GM19239 (cell line): ENCODE data around the gene RXRA.
A peak's percentile ranks its signal among the peaks of the same experiment; 100 is the strongest.

Source experiments
- DNase-seq: peaks from one replicate; pipeline ENCODE4 v3.0.0; 2011; ENCODE audit warnings: low spot score; ENCODE audit not compliant: insufficient read length
- FAIRE-seq: peaks from 2 replicates; lab custom pipeline; 2011; peaks lifted over from hg19 to GRCh38; lab: Jason Lieb, UNC

RXRA gene

DNA sequence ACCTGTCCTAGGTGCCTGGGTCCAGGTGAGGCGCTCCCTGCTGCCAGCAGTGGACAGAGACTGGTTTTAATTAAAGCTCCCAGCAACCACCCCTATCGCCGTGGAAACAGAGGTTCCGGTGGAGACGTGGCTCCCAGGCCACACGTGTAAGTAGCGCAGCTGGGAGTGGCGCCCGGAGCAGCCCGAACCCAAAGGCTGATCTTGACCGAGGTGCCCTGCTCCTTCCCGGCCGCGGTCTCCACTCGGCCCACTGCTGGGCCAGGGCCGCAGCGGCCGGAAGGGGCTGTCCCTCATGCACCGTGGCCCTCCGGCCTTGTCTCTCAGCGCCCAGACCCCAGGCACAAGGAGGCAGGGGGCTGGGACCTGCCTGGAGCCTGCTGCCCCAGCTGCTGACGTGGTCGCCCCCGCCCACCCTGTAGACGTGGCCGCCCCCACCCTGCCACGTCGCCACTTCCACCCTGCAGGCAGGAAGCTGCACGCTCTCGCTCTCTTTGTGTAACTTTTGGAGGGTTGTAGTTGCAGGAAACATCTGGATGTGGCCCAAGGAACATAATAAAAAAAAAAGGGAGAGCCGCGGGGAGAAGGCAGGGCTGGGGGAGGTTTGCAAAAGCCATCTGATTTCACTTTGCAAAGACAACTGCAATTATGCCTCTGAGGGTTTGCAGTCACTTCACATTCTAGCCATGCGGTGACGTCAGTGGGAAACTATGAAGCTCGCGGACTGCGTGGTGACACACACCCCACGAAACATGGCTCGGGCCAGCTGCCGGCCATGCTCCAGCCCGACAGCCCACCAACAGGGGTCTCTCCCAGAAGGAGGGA, 129.9 kb downstream of the RXRA start:
- DNase-seq (peak; percentile 47), FAIRE-seq (no peak)

DNA sequence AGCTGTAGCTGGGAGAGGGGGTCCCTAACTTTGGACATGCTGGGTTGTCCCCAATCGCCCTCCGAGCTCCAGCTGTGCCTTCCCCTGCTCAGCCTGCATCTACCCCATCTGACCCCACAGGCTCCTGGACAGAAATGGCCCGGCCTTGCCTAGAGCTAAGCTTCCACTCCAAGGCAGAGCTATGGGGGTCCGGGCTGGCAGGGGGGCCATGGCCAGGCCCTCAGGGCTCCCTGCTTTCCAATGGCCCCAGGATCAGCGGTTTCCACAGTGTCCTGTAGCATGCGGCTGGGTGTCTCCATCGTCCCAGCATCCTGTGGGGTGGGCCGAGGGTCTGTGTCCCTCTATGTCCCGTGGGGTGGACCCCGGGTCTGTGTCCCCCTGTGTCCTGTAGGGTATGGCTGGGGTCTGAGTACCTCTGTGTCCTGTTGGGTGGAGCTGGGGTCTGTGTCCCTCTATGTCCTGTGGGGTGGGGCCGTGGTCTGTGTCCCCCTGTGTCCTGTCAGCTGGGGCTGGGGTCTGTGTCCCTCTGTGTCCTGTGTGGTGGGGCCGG, 130.6 kb downstream of the RXRA start:
- DNase-seq (no peak), FAIRE-seq (no peak)

GRCh38 chr9:134457321-134458206, 131.3 kb downstream of the RXRA start:
- DNase-seq (no peak), FAIRE-seq (no peak)

GRCh38 chr9:134458207-134459108, 132.2 kb downstream of the RXRA start:
- FAIRE-seq (no peak), DNase-seq (no peak)

- no peak for FAIRE-seq
- no peak for DNase-seq
Measured at GRCh38 chr9:134459164-134459563, 132.9 kb downstream of the RXRA start.

- FAIRE-seq (no peak), DNase-seq (no peak)
Measured at GRCh38 chr9:134459573-134459972, 133.3 kb downstream of the RXRA start.

DNA sequence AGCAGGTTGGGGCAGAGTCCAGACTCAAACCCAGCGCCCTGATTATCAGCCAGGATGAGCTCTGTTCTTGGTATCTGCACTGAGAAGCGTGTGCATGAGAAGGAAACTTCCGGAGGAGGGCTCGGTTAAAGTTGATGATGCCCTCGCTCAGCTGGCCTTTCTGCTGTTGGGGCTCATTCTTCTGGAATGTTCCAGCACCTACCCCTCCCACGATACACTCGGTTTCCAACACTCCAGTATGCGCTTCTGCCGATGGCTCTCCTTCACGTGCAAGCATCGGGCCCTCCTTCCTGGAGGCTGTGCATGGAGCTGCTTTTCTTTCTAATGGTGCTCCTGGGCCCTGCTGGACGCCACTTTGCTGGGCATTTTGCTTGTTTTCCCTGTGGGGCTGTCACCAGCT, 134.0 kb downstream of the RXRA start:
- DNase-seq (no peak), FAIRE-seq (no peak)

GRCh38 chr9:134460896-134461295, 134.6 kb downstream of the RXRA start:
- no peak for DNase-seq
- no peak for FAIRE-seq

DNA sequence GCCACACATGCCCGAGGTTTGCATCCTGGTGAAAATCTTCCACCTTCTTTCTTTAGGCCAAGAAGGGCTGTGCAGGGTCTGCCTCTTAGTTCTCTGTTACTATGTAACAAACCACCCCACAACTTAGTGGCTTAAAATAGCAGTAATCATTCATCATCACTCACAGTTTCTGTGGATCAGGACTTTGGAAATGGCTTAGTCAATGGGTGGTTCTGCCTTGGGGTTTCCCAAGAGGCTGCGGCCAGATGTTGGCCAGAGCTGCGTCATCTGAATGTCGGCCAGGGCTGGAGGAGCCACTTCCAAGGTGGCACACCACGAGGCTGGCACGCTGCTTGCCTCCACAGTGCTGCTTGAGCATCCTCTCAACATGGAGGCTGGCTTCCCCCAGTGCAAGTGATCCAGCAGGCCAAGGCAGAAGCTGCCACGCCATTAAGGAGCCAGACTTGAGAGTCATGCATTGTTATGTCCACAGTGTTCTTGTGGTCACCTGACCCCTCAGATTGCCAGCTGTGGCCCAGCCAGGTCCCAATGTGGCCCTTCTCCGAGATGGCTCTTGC, 135.2 kb downstream of the RXRA start:
- DNase-seq, result no peak
- FAIRE-seq, result no peak

GRCh38 chr9:134462318-134462717, 136.1 kb downstream of the RXRA start:
- FAIRE-seq (no peak), DNase-seq (no peak)

GRCh38 chr9:134463280-134463679, 137.0 kb downstream of the RXRA start:
- FAIRE-seq (no peak), DNase-seq (no peak)

- FAIRE-seq, result no peak
- no peak for DNase-seq
Measured at GRCh38 chr9:134466869-134467616, 140.8 kb downstream of the RXRA start.

GRCh38 chr9:134468358-134468757, 142.1 kb downstream of the RXRA start:
- no peak for FAIRE-seq
- no peak for DNase-seq

DNA sequence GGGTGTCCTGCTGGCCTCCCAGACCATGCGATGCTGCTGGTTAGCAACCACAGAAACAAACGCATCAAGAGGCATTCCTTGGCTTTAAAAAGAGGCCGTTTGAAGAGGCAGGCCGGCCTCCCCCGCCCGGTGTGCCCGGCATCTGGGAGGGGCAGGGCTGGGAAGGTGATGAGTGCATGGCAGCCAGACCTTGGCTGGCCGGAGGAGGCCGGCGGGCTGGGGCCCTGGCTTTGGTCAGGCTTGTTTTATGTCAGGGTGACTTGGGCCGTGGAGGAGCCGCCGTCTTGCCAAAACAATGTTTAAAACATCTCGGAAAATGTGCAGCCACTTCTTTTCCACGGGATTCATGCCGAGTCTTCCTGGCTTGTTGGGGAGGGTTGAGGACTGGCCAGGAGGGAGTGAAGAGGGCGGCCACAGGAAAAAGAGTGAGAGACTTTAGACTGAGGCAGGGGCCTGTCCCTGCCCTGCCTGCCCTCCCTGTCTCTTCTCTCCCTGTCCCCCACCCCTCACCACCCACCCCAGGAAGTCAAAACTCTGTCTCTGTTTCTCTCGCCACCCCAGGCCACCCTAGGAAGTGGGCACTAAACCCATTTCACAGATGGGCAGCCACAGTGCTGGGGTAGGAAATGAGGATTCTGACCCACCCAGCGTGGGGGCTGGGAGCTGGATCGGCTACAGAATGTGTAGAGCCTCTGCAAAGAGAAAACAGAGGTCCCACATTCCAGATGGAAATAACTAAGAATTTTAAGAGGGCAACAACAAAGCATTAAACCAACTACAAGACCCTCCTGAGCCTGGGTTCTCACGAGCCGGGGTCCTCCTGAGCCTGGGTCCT, 143.0 kb downstream of the RXRA start:
- FAIRE-seq, result no peak

DNA sequence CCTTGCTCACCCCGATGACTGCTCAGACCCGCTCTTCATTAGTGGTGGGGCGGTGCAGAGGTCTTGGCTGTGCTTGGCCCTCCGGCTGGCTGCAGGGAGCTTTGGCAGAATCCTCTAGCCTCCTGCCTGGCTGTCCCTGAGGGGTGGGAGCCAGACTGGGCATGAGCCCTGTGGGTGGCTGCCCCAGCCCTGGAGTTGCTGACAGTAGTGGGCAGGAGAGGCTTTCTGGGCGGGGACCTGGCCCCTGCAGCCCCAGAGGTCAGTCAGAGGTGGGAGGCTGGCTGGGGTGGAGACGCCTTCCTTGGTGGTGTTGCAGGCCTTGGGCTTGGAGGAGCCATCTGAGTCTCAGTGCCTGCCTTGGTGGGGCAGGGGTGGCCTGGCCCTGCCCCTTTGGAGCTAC, 146.0 kb downstream of the RXRA start:
- FAIRE-seq (no peak), DNase-seq (no peak)

More for the DNA sequence above, 143.0 kb downstream of the RXRA start:
- no peak for DNase-seq

DNA sequence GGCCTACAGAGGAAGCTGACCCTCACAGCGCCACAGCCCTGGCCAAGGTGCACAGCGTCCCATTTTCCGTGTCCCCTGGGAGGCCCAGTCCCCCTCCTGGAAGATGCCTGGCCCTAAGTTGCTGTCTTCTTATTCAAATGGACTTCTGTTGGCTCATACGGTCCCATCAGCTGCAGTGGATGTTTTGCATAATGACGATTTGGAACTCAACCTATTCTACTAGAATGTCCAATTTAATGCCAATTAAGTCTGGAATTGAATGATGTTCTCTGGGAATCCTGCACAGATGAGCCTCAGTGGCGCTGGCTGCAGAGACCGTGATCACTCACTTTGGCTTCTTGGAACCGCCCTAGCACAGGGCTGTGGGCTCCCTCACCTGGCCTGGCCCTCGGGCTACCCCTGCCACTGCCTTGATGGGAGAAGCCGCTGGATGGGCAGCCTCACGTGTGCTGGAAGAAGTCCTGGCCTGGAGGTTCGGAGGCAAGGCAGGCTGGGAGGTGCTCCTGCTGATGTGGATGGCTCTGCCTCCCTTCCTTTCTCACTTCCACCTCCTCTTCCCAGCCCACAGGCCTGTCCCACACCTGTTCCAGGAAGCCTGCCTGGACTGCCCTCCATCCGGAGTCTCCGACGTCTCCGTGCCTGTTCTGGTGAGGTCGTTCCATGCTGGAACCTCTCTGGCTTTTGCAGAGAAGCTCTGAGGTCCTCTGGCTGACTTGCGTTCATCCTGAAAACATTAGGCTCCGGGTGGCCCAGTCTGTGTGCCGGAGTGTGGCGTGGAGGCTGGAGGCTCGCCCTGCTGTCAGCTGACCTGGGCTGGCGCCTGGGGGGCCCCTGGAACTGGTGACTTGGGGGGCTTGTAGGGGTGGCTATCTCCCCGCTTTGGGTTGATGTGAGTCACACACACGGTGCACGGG, 147.1 kb downstream of the RXRA start:
- DNase-seq (no peak), FAIRE-seq (no peak)

- FAIRE-seq (no peak), DNase-seq (no peak)
Measured at GRCh38 chr9:134474055-134474370, 147.8 kb downstream of the RXRA start.
